Ishikawa (cell line): Measurements from ENCODE around the gene RHOF.

Experiments used
- CEBPB ChIP-seq: IDR thresholded peaks from 2 replicates; pipeline ENCODE4 v1.6.1; 2012
- CREB1 ChIP-seq: IDR thresholded peaks from 2 replicates; pipeline ENCODE4 v1.6.1; 2012; ENCODE audit warnings: low read depth
- EGR1 ChIP-seq: IDR thresholded peaks from 2 replicates; pipeline ENCODE4 v1.6.1; 2012
- EP300 ChIP-seq: IDR thresholded peaks from 2 replicates; pipeline ENCODE4 v1.6.1; 2012; ENCODE audit warnings: borderline replicate concordance
- FOXM1 ChIP-seq: IDR thresholded peaks from 2 replicates; pipeline ENCODE4 v1.6.1; 2012; ENCODE audit warnings: low read depth, borderline replicate concordance
- NFIC ChIP-seq: IDR thresholded peaks from 2 replicates; pipeline ENCODE4 v1.6.1; 2012
- RAD21 ChIP-seq: IDR thresholded peaks from 2 replicates; pipeline ENCODE4 v1.6.1; 2012; ENCODE audit warnings: low read depth
- REST ChIP-seq: IDR thresholded peaks from 2 replicates; pipeline ENCODE4 v1.6.1; 2012; ENCODE audit warnings: low read depth, mild to moderate bottlenecking
- TAF1 ChIP-seq: IDR thresholded peaks from 2 replicates; pipeline ENCODE4 v1.6.1; 2012; ENCODE audit warnings: low read depth, mild to moderate bottlenecking
- TCF12 ChIP-seq: IDR thresholded peaks from 2 replicates; pipeline ENCODE4 v1.6.1; 2012; ENCODE audit warnings: low read depth
- TEAD4 ChIP-seq: IDR thresholded peaks from 2 replicates; pipeline ENCODE4 v1.6.1; 2012
- USF1 ChIP-seq: IDR thresholded peaks from 2 replicates; pipeline ENCODE4 v1.6.1; 2012
- YY1 ChIP-seq: IDR thresholded peaks from 2 replicates; pipeline ENCODE4 v1.6.1; 2012; ENCODE audit warnings: low read depth
- ZBTB7A ChIP-seq: IDR thresholded peaks from 2 replicates; pipeline ENCODE4 v1.6.1; 2012; ENCODE audit warnings: low read depth
- TF ChIP-seq, protein P1 (sequence below): IDR thresholded peaks from 2 replicates; pipeline ENCODE4 v1.6.1; 2012

The RHOF gene

DNA sequence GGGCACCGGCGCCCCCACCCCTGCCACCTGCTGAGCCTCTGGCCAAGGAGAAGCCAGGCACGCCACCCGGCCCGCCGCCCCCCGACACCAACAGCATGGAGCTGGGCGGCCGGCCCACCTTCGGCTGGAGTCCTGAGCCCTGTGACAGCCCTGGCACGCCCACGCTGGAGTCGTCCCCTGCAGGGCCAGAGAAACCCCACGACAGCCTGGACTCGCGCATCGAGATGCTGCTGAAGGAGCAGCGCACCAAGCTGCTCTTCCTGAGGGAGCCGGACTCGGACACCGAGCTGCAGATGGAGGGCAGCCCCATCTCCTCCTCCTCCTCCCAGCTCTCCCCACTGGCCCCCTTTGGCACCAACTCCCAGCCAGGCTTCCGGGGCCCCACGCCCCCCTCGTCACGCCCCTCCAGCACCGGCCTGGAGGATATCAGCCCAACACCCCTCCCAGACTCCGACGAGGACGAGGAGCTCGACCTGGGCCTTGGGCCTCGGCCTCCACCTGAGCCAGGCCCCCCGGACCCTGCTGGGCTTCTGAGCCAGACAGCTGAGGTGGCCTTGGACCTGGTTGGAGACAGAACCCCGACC is 16.8 kb upstream of the RHOF start:
- TF ChIP-seq USF1 (no peak), FOXM1 (no peak), TCF12 (no peak)

- TF ChIP-seq FOXM1 (no peak), RAD21 (no peak), TEAD4 (no peak), YY1 (no peak), TCF12 (no peak), USF1 (no peak), EP300 (no peak), NFIC (no peak), CEBPB (no peak), ZBTB7A (no peak)
These were observed 16.2 kb upstream of the RHOF start for GRCh38 chr12:121809712-121810116.

- no peak for TF ChIP-seq CREB1
- no peak for TF ChIP-seq RAD21
- TF ChIP-seq TAF1 = no peak
- no peak for TF ChIP-seq FOXM1
- no peak for TF ChIP-seq ZBTB7A
- no peak for TF ChIP-seq NFIC
- TF ChIP-seq EGR1 = no peak
- no peak for TF ChIP-seq YY1
- TF ChIP-seq CEBPB = no peak
These were observed 15.1 kb upstream of the RHOF start for GRCh38 chr12:121808623-121809022.

DNA sequence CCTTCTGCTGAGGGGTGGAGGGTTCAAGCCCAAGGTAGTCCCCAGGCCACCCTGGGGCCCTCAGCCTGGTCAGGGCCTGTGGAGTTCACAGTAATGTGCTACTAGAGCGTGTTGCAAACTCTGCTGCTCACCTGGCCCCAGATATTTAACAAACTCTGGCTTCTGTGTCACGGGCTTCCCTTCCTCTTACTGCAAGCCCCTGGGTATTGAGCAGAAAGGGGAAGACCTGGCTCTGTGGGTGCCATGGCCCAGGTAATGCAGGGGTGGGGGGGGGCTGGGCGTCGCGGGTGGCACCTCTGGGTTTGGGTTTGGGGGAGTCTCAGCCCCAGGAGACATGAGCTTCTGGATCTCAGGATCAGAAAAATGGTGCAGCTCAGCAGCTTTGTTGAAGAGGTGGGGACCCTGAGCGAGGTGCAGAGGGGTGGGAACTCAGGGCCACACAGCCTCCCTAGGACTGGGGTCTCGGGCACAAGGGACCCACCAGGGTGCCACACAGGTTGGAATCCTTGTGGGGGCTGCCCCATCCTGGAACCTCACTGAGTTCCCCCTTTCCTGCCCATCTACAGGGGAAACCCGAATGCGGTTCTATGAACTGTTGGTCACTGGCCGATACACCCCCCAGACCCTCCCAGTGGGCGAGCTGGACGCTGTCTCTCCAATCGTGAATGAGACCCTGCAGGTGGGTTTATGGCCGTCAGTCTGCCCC is 14.3 kb upstream of the RHOF start:
- TF ChIP-seq RAD21 (no peak), EP300 (no peak), TEAD4 (no peak), TAF1 (no peak), CREB1 (no peak), FOXM1 (no peak), NFIC (no peak), EGR1 (no peak), USF1 (no peak), REST (no peak), YY1 (no peak), TCF12 (no peak)
- TF ChIP-seq, protein P1, sequence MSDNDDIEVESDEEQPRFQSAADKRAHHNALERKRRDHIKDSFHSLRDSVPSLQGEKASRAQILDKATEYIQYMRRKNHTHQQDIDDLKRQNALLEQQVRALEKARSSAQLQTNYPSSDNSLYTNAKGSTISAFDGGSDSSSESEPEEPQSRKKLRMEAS = no peak

GRCh38 chr12:121806546-121807423 is 13.3 kb upstream of the RHOF start:
- TF ChIP-seq EP300 (no peak), TEAD4 (no peak), YY1 (no peak), USF1 (no peak), TAF1 (no peak), EGR1 (no peak), CEBPB (no peak), TCF12 (no peak), REST (no peak), FOXM1 (no peak)
- TF ChIP-seq, protein P1 = no peak
